NOMO-1 treated with DMSO at 0.1 percent for 48 hours (cell line): ENCODE results near the gene SLC30A2.

Experiments used
- DNase-seq: peaks from one replicate; lab custom pipeline; 2025; ENCODE audit not compliant: unreplicated experiment; lab: John Stamatoyannopoulos, UW

The SLC30A2 gene

GRCh38 chr1:26023826-26024225, 22.1 kb downstream of the SLC30A2 start:
- no peak for DNase-seq

- DNase-seq, result no peak
These were observed 22.9 kb downstream of the SLC30A2 start for GRCh38 chr1:26023009-26023408.

- no peak for DNase-seq
These were observed 23.5 kb downstream of the SLC30A2 start for GRCh38 chr1:26022404-26022779.

GRCh38 chr1:26021647-26022403, 24.1 kb downstream of the SLC30A2 start, which contains the start of gene EXTL1:
EXTL1 (plus strand) TSS chr1:26021775; CDS start chr1:26022647, 872 bp downstream.
- DNase-seq, result no peak

GRCh38 chr1:26020941-26021646, 24.8 kb downstream of the SLC30A2 start:
- no peak for DNase-seq

GRCh38 chr1:26020330-26020768, 25.6 kb downstream of the SLC30A2 start:
- no peak for DNase-seq

- peak; percentile 57 for DNase-seq
These were observed 26.1 kb downstream of the SLC30A2 start for GRCh38 chr1:26019641-26020315.

GRCh38 chr1:26017606-26018005, 28.3 kb downstream of the SLC30A2 start:
- no peak for DNase-seq

GRCh38 chr1:26016953-26017545, 28.9 kb downstream of the SLC30A2 start:
- DNase-seq, result no peak

GRCh38 chr1:26016258-26016952, 29.5 kb downstream of the SLC30A2 start:
- no peak for DNase-seq

- peak; percentile 70 for DNase-seq
These were observed 30.6 kb downstream of the SLC30A2 start for GRCh38 chr1:26015358-26015757.

GRCh38 chr1:26014179-26014578, 31.7 kb downstream of the SLC30A2 start:
- no peak for DNase-seq

GRCh38 chr1:26012864-26013263, 33.1 kb downstream of the SLC30A2 start:
- no peak for DNase-seq

GRCh38 chr1:26010825-26011224, 35.1 kb downstream of the SLC30A2 start:
- no peak for DNase-seq

GRCh38 chr1:26009796-26010447, 36.0 kb downstream of the SLC30A2 start:
- DNase-seq, result no peak

- DNase-seq, result no peak
These were observed 39.2 kb downstream of the SLC30A2 start for GRCh38 chr1:26006710-26007109.

GRCh38 chr1:26005434-26006105, 40.3 kb downstream of the SLC30A2 start:
- no peak for DNase-seq

GRCh38 chr1:26003756-26004155, 42.2 kb downstream of the SLC30A2 start:
- no peak for DNase-seq

- DNase-seq, result no peak
These were observed 42.7 kb downstream of the SLC30A2 start for GRCh38 chr1:26003262-26003661.
